Measurements from ENCODE around the gene OTUD1. TPM values are rescaled to one million over a fixed set of nuclear protein-coding genes. Genes with fewer than 3 reads are reported as not detected.

Gene OTUD1, protein sequence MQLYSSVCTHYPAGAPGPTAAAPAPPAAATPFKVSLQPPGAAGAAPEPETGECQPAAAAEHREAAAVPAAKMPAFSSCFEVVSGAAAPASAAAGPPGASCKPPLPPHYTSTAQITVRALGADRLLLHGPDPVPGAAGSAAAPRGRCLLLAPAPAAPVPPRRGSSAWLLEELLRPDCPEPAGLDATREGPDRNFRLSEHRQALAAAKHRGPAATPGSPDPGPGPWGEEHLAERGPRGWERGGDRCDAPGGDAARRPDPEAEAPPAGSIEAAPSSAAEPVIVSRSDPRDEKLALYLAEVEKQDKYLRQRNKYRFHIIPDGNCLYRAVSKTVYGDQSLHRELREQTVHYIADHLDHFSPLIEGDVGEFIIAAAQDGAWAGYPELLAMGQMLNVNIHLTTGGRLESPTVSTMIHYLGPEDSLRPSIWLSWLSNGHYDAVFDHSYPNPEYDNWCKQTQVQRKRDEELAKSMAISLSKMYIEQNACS
- 5.7 TPM for total RNA-seq (2021; ENCODE audit: unreplicated experiment)
- 3.0 and 3.4 TPM in 2 replicates for polyA plus RNA-seq (2012)
- percentile 63 among the genes with signal in this experiment for Bru-seq, nascent RNA
- BruChase-seq, experiment 1, labeled RNA remaining after a 6-hour chase: percentile 49 among the genes with signal in this experiment
- BruChase-seq, experiment 2, labeled RNA remaining after a 2-hour chase: percentile 89 among the genes with signal in this experiment
- long read RNA-seq, transcript OTUD1-201 (1 exons, 2,933 nt): major isoform, 43 of 43 reads
- long read RNA-seq, partial matches to known transcripts: 0 of 43 reads
- long read RNA-seq, other reads (novel, unspliced or antisense): 0 of 43 reads

DNA sequence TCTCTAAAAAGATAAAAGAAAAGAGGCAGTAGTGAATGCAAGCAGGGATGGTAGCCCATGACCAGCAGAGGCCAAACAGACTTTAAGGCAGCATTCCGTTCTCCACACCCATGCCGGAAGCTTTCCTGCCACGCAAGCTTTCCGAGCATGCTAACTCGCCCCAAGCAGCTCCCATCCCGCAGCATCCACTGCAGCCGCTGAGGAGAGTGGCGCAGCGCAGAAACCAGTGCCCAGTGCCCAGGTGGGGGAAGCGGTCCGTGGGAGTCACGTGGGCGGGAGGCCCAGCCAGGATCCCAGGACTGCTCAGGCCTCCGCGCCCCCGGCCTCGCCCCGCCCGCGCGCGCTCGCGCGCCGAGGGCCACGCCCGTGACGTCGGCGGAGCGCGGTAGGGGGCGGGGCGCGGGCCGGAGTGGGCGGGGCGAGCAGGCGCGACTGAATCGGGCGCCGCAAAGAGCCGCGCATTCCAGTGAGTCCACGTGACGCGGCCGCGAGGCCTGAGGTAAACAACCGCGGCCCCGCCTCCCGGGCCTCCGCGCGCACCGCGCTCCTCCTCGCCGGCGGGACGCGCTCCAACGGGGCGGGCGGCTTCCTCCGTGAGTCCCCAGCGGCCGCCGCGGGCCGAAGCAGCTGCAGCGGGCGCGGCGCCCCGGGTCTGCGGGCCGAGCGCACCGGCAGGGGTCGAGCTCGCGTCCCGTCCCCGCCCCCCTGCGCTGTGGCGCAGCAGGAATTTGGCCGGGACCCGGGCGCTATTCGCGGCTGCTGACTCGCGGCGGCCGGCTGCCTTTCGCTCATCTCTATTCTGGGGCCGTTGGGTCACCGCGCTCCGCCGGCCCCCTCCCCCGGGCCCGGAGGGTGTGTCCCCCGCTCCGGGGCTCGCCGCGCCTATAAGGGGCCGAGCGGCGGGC lies at the start of gene OTUD1:
Gene OTUD1, plus strand, starts transcription at position 529 of the 905 bp plus-strand sequence. CDS start 383 bp downstream, outside the sequence.
- ChIA-PET CTCF (no interaction called here), POLR2A (no interaction called here), RAD21 (ENCODE audit: low non-redundant PET in 1 of 2, low total read pairs in 2 of 2, uncharacterized antibody in 2 of 2, unreplicated experiment in 2 of 2) (no interaction called here)
- no peaks in the 10 kb centered on the region for H3K79me2 ChIP-seq (ENCODE audit: insufficient read depth, low read length)
- H3K4me3 ChIP-seq (replicated peaks in 1 of 2; ENCODE audit: low read depth in 1 of 2, low read length in 2 of 2): peak within 1 kb of the TSS; percentile 50 to 64
- no peaks in the 10 kb centered on the region for H3K9me3 ChIP-seq (ENCODE audit: control insufficient read depth in 1 of 2, insufficient read depth in 1 of 2, low read depth in 1 of 2, low read length in 2 of 2)
- H4K20me1 ChIP-seq (ENCODE audit: insufficient read depth): no peaks in the 10 kb centered on the region
- H3K27me3 ChIP-seq (ENCODE audit: insufficient read depth, low read length): no peaks in the 10 kb centered on the region
- peak within 1 kb of the TSS; percentile 64 for H3K9ac ChIP-seq (ENCODE audit: low read length)
- intact Hi-C loops (cut with micrococcal nuclease): no loop called here
- BruUV-seq (replicated peaks): no TSS peak
- DNase-seq (ENCODE audit: low read depth, low spot score) (peak; percentile 67), ATAC-seq (peak; percentile 91)
- H3K27ac ChIP-seq (ENCODE audit: low read depth, low read length): peak within 1 kb of the TSS; percentile 65; the same call in 1 of the 2 replicates
- H3K4me2 ChIP-seq (ENCODE audit: low read length): peak within 1 kb of the TSS; percentile 87
- no peaks in the 10 kb centered on the region for H3K9me2 ChIP-seq (ENCODE audit: insufficient read depth)
- peak within 1 kb of the TSS; percentile 40 for H2AFZ ChIP-seq (ENCODE audit: low read depth, low read length, poor library complexity, severe bottlenecking)
- H3K36me3 ChIP-seq (ENCODE audit: control insufficient read depth in 1 of 2, insufficient read depth in 2 of 2, low read length in 2 of 2): no peaks in the 10 kb centered on the region
- H3K4me1 ChIP-seq (ENCODE audit: control insufficient read depth in 1 of 2, insufficient read depth in 2 of 2, low read length in 2 of 2): peaks cover 0 to 12% of the 10 kb centered on the region in 2 experiments; a peak in 3 of 4 replicates
- TF ChIP-seq YY1 (IDR thresholded peaks at IDR 0.05; ENCODE audit: extremely low read depth, insufficient replicate concordance, low read depth, low read length): no peak
- TF ChIP-seq, protein P1, sequence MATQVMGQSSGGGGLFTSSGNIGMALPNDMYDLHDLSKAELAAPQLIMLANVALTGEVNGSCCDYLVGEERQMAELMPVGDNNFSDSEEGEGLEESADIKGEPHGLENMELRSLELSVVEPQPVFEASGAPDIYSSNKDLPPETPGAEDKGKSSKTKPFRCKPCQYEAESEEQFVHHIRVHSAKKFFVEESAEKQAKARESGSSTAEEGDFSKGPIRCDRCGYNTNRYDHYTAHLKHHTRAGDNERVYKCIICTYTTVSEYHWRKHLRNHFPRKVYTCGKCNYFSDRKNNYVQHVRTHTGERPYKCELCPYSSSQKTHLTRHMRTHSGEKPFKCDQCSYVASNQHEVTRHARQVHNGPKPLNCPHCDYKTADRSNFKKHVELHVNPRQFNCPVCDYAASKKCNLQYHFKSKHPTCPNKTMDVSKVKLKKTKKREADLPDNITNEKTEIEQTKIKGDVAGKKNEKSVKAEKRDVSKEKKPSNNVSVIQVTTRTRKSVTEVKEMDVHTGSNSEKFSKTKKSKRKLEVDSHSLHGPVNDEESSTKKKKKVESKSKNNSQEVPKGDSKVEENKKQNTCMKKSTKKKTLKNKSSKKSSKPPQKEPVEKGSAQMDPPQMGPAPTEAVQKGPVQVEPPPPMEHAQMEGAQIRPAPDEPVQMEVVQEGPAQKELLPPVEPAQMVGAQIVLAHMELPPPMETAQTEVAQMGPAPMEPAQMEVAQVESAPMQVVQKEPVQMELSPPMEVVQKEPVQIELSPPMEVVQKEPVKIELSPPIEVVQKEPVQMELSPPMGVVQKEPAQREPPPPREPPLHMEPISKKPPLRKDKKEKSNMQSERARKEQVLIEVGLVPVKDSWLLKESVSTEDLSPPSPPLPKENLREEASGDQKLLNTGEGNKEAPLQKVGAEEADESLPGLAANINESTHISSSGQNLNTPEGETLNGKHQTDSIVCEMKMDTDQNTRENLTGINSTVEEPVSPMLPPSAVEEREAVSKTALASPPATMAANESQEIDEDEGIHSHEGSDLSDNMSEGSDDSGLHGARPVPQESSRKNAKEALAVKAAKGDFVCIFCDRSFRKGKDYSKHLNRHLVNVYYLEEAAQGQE (IDR thresholded peaks at IDR 0.05; ENCODE audit: low read depth): no peak
- TF ChIP-seq, protein P2, sequence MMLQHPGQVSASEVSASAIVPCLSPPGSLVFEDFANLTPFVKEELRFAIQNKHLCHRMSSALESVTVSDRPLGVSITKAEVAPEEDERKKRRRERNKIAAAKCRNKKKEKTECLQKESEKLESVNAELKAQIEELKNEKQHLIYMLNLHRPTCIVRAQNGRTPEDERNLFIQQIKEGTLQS (IDR thresholded peaks at IDR 0.05): no peak
- peak; percentile 35; the same call in 1 of the 2 replicates for TF ChIP-seq SP1 (IDR thresholded peaks at IDR 0.05; ENCODE audit: low read depth)
- no peak; the same call in 1 of the 2 replicates for TF ChIP-seq SIN3A (IDR thresholded peaks at IDR 0.05; ENCODE audit: low read depth)
- TF ChIP-seq CBX3 (IDR thresholded peaks at IDR 0.05; ENCODE audit: low read depth): no peak
- TF ChIP-seq EZH2 (IDR thresholded peaks at IDR 0.05): no peak
- no peak for TF ChIP-seq ZFX (IDR thresholded peaks at IDR 0.05)
- TF ChIP-seq ZNF274 (IDR thresholded peaks at IDR 0.05; ENCODE audit: low read depth, low read length): no peak
- TF ChIP-seq EZH2phosphoT487 (IDR thresholded peaks at IDR 0.05; ENCODE audit: borderline replicate concordance): no peak
- TF ChIP-seq, protein P3, sequence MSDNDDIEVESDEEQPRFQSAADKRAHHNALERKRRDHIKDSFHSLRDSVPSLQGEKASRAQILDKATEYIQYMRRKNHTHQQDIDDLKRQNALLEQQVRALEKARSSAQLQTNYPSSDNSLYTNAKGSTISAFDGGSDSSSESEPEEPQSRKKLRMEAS (IDR thresholded peaks at IDR 0.05): peak; percentile 75
- TF ChIP-seq, protein P4, sequence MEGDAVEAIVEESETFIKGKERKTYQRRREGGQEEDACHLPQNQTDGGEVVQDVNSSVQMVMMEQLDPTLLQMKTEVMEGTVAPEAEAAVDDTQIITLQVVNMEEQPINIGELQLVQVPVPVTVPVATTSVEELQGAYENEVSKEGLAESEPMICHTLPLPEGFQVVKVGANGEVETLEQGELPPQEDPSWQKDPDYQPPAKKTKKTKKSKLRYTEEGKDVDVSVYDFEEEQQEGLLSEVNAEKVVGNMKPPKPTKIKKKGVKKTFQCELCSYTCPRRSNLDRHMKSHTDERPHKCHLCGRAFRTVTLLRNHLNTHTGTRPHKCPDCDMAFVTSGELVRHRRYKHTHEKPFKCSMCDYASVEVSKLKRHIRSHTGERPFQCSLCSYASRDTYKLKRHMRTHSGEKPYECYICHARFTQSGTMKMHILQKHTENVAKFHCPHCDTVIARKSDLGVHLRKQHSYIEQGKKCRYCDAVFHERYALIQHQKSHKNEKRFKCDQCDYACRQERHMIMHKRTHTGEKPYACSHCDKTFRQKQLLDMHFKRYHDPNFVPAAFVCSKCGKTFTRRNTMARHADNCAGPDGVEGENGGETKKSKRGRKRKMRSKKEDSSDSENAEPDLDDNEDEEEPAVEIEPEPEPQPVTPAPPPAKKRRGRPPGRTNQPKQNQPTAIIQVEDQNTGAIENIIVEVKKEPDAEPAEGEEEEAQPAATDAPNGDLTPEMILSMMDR (IDR thresholded peaks at IDR 0.05 in 2 of 3, conservative IDR thresholded peaks at IDR 0.05 in 1 of 3; ENCODE audit: borderline replicate concordance in 1 of 3, insufficient read depth in 1 of 3, low read depth in 2 of 3, low read length in 2 of 3): no peak
- TF ChIP-seq POLR2AphosphoS5 (IDR thresholded peaks at IDR 0.05; ENCODE audit: low read depth, low read length): peak; percentile 77
- no peak for TF ChIP-seq POLR2A (IDR thresholded peaks at IDR 0.05; ENCODE audit: borderline replicate concordance, extremely low read depth, insufficient read depth, insufficient read length)
- peak; percentile 86 for TF ChIP-seq TCF7L2 (IDR thresholded peaks at IDR 0.05; ENCODE audit: borderline replicate concordance, extremely low read depth, insufficient read depth, insufficient read length)
- no peak for TF ChIP-seq SRF (IDR thresholded peaks at IDR 0.05; ENCODE audit: low read depth)
- no peak for TF ChIP-seq ELF1 (IDR thresholded peaks at IDR 0.05; ENCODE audit: borderline replicate concordance, low read depth)
